ENCODE results near the gene PCSK1.
"Not testable (repeated sequence)": the region's sequence is repeated elsewhere in the genome, so short reads cannot be mapped to it uniquely, and the experiment has no call there.

The PCSK1 gene

GRCh38 chr5:96367337-96367736 is 65.7 kb downstream of the PCSK1 start:
- not testable (repeated sequence) for DNase-seq

- no peak for DNase-seq
Measured at GRCh38 chr5:96354237-96354636, 78.8 kb downstream of the PCSK1 start.

- DNase-seq, result no peak
Measured at GRCh38 chr5:96353220-96353619, 79.8 kb downstream of the PCSK1 start.

GRCh38 chr5:96350678-96351077 is 82.4 kb downstream of the PCSK1 start:
- DNase-seq, result no peak

- no peak for DNase-seq
Measured at GRCh38 chr5:96348536-96348935, 84.5 kb downstream of the PCSK1 start.

- DNase-seq, result no peak
Measured at GRCh38 chr5:96347502-96348292, 85.4 kb downstream of the PCSK1 start.

GRCh38 chr5:96344678-96345577 is 88.1 kb downstream of the PCSK1 start:
- peak; percentile 73 for DNase-seq

- no peak for DNase-seq
Measured at GRCh38 chr5:96343094-96343493, 90.0 kb downstream of the PCSK1 start.

- no peak for DNase-seq
Measured at GRCh38 chr5:96342581-96342980, 90.5 kb downstream of the PCSK1 start.

Measured in activated CD4-positive, alpha-beta T cell treated with anti-CD3 and anti-CD28 coated beads, Interleukin-2, Interleukin-6, amounts not matched to agents 100 ng/mL and 50 ng/mL, durations not matched to agents 16 hours and 8 hours (primary cell).